ENCODE measurements around the gene ADAMTS3.

DNA sequence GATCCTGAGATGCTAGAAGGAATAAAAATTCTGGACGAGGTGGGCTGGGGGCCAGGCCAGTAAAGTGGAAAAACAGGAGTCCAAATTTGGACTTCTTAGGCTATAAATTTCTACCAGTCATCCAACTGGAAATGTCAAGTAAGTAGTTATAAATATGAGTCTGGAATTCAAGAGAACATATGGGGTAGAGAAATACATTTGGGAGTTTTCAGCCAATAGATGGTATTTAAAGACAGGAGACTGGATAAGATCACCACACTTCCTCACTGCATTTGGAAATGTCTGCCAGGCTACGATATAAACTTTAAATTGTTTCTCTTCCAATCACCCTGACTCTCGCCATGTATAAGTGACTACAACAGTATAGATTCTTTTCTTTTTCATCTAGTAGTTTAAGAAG is 294.8 kb downstream of the ADAMTS3 start:
- TF ChIP-seq, protein P1, sequence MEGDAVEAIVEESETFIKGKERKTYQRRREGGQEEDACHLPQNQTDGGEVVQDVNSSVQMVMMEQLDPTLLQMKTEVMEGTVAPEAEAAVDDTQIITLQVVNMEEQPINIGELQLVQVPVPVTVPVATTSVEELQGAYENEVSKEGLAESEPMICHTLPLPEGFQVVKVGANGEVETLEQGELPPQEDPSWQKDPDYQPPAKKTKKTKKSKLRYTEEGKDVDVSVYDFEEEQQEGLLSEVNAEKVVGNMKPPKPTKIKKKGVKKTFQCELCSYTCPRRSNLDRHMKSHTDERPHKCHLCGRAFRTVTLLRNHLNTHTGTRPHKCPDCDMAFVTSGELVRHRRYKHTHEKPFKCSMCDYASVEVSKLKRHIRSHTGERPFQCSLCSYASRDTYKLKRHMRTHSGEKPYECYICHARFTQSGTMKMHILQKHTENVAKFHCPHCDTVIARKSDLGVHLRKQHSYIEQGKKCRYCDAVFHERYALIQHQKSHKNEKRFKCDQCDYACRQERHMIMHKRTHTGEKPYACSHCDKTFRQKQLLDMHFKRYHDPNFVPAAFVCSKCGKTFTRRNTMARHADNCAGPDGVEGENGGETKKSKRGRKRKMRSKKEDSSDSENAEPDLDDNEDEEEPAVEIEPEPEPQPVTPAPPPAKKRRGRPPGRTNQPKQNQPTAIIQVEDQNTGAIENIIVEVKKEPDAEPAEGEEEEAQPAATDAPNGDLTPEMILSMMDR (IDR thresholded peaks at IDR 0.05 in 4 of 5, conservative IDR thresholded peaks at IDR 0.05 in 1 of 5): no peak
- no peak for TF ChIP-seq POLR2A (IDR thresholded peaks at IDR 0.05)
